Upper lobe of left lung (tissue), 6 donors: Measurements from ENCODE around the gene CAMK1D. TPM values are rescaled to one million over a fixed set of nuclear protein-coding genes. Genes with fewer than 3 reads are reported as not detected.
"Not testable (repeated sequence)": the region's sequence is repeated elsewhere in the genome, so short reads cannot be mapped to it uniquely, and the experiment has no call there.

Source experiments
- ATAC-seq, 2 donors: fragments of 200-7000 bp; cut with Tn5 transposase; one replicate each; pipeline ENCODE4 v1.9.1; 2022; ENCODE audit warnings: mild to moderate bottlenecking in 2 of 2, moderate library complexity in 2 of 2; ENCODE audit not compliant: low FRiP score in 2 of 2
- DNase-seq, 2 donors: peaks; one replicate each; pipeline ENCODE4 v3.0.0-alpha.2; 2019 to 2020
- H3K27ac ChIP-seq, 4 donors: fragments of 200-600 bp; sonication (generic); one replicate each; pipeline ENCODE4 v1.5.1; 2016 to 2019
- H3K27me3 ChIP-seq, 4 donors: fragments of 200-600 bp; sonication (generic); one replicate each; pipeline ENCODE4 v1.5.1; 2017 to 2019
- H3K36me3 ChIP-seq, 4 donors: fragments of 200-600 bp; sonication (generic); one replicate each; pipeline ENCODE4 v1.5.1; 2016 to 2019
- H3K4me1 ChIP-seq, 4 donors: fragments of 200-600 bp; sonication (generic); one replicate each; pipeline ENCODE4 v1.5.1; 2018 to 2019
- H3K4me3 ChIP-seq, 4 donors: fragments of 200-600 bp; sonication (generic); one replicate each; pipeline ENCODE4 v1.5.1; 2017 to 2019; ENCODE audit warnings: mild to moderate bottlenecking in 2 of 4, moderate library complexity in 1 of 4
- H3K9me3 ChIP-seq, 4 donors: fragments of 200-600 bp; sonication (generic); one replicate each; pipeline ENCODE4 v1.5.1; 2018 to 2019
- EP300 ChIP-seq, 4 donors: sonication (generic); formaldehyde crosslinking; IDR thresholded peaks; one replicate each; pipeline ENCODE4 v1.5.1; 2017; ENCODE audit warnings: antibody characterized with exemption in 4 of 4, control low read depth in 2 of 4
- POLR2A ChIP-seq, 4 donors: fragments of 450-650 bp; IDR thresholded peaks; one replicate each; pipeline ENCODE4 v1.5.1; 2016 to 2017; ENCODE audit warnings: antibody characterized with exemption in 4 of 4, mild to moderate bottlenecking in 2 of 4
- POLR2AphosphoS5 ChIP-seq, 2 donors: sonication (generic); formaldehyde crosslinking; IDR thresholded peaks; one replicate each; pipeline ENCODE4 v1.5.1; 2017; ENCODE audit warnings: antibody characterized with exemption in 2 of 2
- WGBS, 2 donors: methylation state at CpG; one replicate each; pipeline ENCODE4 v1.1.5; 2017 to 2018; 5-methylcytosine and 5-hydroxymethylcytosine counted together
- total RNA-seq, 6 donors: library from RNA; depleted of rRNA in 4 of 6; stranded (reverse); fragments of >200 nt in 4 of 6; gene quantifications; one replicate each; pipeline versions ENCODE4 v1.1.0 to v1.2.1, GENCODE V29; 2016 to 2021
- TF ChIP-seq, protein P1 (sequence below), 6 experiments: fragments of 450-650 bp in 4 of 6; fragments of 200-600 bp in 2 of 6; sonication (generic) in 2 of 6; IDR thresholded peaks; one replicate each; pipeline ENCODE4 v1.5.1; 2016 to 2019; ENCODE audit warnings: antibody characterized with exemption in 6 of 6
- donor health status: DM: no; HTN: no; CAD: no; lungs with moderate emphysema.
- donor health status: DM: no; HTN: yes; CAD: no; lungs with severe emphysema.

Gene CAMK1D
- total RNA-seq, 6 donors from 2014 or later = 6.2 to 29.2 (median 19.0) TPM

DNA sequence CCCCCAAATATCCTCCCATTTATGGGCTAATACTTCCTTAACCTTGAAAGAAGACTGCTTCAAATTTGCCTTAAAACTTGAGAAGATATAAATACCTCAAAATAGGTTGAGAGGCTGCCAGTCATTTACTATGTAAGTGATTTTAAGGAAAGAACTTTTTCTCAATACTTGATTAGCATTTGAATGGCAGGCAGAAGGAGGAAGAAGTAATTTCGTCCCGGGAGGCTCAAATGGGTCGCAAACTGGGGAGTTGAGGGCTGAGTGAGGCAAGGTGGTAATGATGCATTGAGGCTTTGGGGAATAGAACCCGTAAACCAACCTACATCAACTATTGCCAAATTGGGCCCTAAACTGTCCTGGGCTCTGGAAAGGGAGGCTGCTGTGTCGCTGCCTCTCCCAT is 11.1 kb downstream of the CAMK1D start:
- ATAC-seq = no peak
- H3K4me3 ChIP-seq = no peak overlapping the region
- 81 to 83% methylated on average over 5 of the region's 5 CpGs for WGBS, 2 donors
- no peaks in the 10 kb centered on the region for H3K36me3 ChIP-seq
- no peaks in the 10 kb centered on the region for H3K4me1 ChIP-seq
- DNase-seq = no peak
- no peaks in the 10 kb centered on the region for H3K9me3 ChIP-seq
- TF ChIP-seq POLR2AphosphoS5 (IDR thresholded peaks at IDR 0.05) (no peak), POLR2A (IDR thresholded peaks at IDR 0.05) (no peak), EP300 (IDR thresholded peaks at IDR 0.05) (no peak)
- TF ChIP-seq, protein P1, sequence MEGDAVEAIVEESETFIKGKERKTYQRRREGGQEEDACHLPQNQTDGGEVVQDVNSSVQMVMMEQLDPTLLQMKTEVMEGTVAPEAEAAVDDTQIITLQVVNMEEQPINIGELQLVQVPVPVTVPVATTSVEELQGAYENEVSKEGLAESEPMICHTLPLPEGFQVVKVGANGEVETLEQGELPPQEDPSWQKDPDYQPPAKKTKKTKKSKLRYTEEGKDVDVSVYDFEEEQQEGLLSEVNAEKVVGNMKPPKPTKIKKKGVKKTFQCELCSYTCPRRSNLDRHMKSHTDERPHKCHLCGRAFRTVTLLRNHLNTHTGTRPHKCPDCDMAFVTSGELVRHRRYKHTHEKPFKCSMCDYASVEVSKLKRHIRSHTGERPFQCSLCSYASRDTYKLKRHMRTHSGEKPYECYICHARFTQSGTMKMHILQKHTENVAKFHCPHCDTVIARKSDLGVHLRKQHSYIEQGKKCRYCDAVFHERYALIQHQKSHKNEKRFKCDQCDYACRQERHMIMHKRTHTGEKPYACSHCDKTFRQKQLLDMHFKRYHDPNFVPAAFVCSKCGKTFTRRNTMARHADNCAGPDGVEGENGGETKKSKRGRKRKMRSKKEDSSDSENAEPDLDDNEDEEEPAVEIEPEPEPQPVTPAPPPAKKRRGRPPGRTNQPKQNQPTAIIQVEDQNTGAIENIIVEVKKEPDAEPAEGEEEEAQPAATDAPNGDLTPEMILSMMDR (IDR thresholded peaks at IDR 0.05) = no peak
- H3K27me3 ChIP-seq = no peaks in the 10 kb centered on the region
- no peak overlapping the region for H3K27ac ChIP-seq

DNA sequence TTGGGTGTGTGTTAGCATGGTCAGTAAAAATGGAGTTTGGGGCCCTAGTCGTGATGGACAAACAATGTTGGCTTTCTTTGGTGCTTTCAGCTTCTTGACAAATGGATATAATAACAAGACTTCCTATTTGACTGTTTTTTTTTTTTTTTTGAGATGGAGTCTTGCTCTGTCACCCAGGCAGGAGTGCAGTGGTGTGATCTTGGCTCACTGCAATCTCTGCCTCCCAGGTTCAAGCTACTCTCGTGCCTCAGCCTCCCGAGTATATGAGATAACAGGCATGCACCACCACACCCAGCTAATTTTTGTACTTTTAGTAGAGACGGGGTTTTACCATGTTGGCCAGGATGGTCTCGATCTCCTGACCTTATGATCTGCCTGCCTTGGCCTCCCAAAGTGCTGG is 11.8 kb downstream of the CAMK1D start:
- WGBS, 2 donors = 83% methylated on average over 5 of the region's 5 CpGs

DNA sequence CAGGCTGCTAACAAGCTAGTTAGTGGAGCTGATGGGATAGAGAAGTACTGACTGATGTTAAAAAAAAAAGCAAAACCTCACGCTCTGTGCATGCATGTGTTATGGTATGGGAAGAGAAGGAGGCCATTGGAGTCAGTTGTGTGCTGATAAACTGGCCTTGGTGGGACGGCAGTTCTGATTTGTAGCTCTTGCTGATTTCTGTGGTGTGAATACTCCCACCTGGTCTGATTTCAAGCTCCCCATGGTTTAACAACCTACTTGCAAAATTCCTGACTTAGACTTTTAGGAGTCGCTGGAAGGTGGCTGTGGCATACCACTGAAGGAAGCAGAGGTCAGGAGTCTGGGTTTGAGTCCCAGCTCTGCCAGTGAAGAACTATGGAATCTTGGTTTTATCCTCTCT is 15.2 kb downstream of the CAMK1D start:
- Histone ChIP-seq H3K9me3 (no peaks in the 10 kb centered on the region), H3K27me3 (no peaks in the 10 kb centered on the region), H3K4me3 (no peak overlapping the region), H3K36me3 (no peaks in the 10 kb centered on the region), H3K27ac (no peak overlapping the region), H3K4me1 (peaks cover 0 to 5% (median 2%) of the 10 kb centered on the region in 4 donors)
- DNase-seq (no peak), ATAC-seq (no peak)
- TF ChIP-seq EP300 (IDR thresholded peaks at IDR 0.05) (no peak), POLR2AphosphoS5 (IDR thresholded peaks at IDR 0.05) (no peak), POLR2A (IDR thresholded peaks at IDR 0.05) (no peak)
- TF ChIP-seq, protein P1 (IDR thresholded peaks at IDR 0.05) = no peak
- 95 to 98% methylated on average over 3 of the region's 3 CpGs for WGBS, 2 donors

More for the DNA sequence above, 11.8 kb downstream of the CAMK1D start:
- not testable (repeated sequence) for ATAC-seq, H3K4me3 ChIP-seq, H3K27ac ChIP-seq, DNase-seq, H3K9me3 ChIP-seq, H3K27me3 ChIP-seq, H3K36me3 ChIP-seq, H3K4me1 ChIP-seq

DNA sequence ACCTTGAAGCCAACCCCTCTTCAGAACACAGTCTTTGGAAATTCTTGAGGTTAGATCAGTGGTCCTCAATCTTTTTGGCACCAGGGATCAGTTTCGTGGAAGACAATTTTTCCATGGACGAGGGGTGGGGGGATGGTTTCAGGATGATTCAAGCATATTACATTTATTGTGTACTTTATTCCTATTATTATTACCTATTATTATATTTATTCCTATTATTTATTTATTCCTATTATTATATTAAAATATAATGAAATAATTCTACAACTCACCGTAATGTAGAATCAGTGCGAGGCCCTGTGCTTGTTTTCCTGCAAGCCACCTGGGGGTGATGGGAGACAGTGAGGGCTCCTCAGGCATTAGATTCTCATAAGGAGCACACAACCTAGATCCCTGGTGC is 17.9 kb downstream of the CAMK1D start:
- peaks cover 0 to 5% (median 2%) of the 10 kb centered on the region in 4 donors for H3K4me1 ChIP-seq
- no peaks in the 10 kb centered on the region for H3K27me3 ChIP-seq
- 91 to 93% methylated on average over 4 of the region's 4 CpGs for WGBS, 2 donors
- H3K27ac ChIP-seq = no peak overlapping the region
- no peak for ATAC-seq
- H3K36me3 ChIP-seq = no peaks in the 10 kb centered on the region
- no peak overlapping the region for H3K4me3 ChIP-seq
- H3K9me3 ChIP-seq = no peaks in the 10 kb centered on the region
- no peak for TF ChIP-seq POLR2AphosphoS5 (IDR thresholded peaks at IDR 0.05)
- TF ChIP-seq POLR2A (IDR thresholded peaks at IDR 0.05) = no peak
- TF ChIP-seq EP300 (IDR thresholded peaks at IDR 0.05) = no peak
- TF ChIP-seq, protein P1 (IDR thresholded peaks at IDR 0.05) = no peak
- no peak for DNase-seq

DNA sequence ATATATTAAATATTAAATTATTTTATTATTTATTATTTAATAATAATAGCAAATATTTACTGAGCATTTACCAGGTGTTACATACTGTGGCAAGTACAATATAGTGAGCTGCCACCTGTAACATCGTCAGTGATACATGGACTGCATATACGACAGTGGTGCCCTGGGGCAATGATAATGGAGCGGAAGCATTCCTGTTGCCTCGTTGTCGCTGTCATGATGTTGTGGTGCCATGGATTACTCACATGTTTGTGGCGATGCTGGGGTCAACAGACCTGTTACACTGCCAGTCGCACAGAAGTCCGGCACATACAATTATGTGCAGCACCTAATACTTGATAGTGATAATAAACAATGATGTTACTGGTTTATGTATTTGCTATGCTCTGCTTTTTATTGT is 20.6 kb downstream of the CAMK1D start:
- ATAC-seq (no peak), DNase-seq (no peak)
- 95 to 98% methylated on average over 8 of the region's 8 CpGs for WGBS, 2 donors

More for the DNA sequence above, 20.6 kb downstream of the CAMK1D start:
- Histone ChIP-seq H3K27me3 (no peaks in the 10 kb centered on the region), H3K9me3 (no peaks in the 10 kb centered on the region), H3K27ac (no peak overlapping the region), H3K4me1 (peaks cover 0 to 5% (median 2%) of the 10 kb centered on the region in 4 donors), H3K36me3 (no peaks in the 10 kb centered on the region), H3K4me3 (no peak overlapping the region)
- TF ChIP-seq EP300 (IDR thresholded peaks at IDR 0.05) = no peak
- no peak for TF ChIP-seq POLR2AphosphoS5 (IDR thresholded peaks at IDR 0.05)
- TF ChIP-seq, protein P1 (IDR thresholded peaks at IDR 0.05) = no peak
- TF ChIP-seq POLR2A (IDR thresholded peaks at IDR 0.05) = no peak
